Measurements from ENCODE around the gene CNTNAP4.

GRCh38 chr16:76346210-76346609 lies 69.0 kb downstream of the CNTNAP4 start:
- TF ChIP-seq POLR2A (IDR thresholded peaks at IDR 0.05; ENCODE audit: low read length) = no peak
- no peak for TF ChIP-seq RFX5 (IDR thresholded peaks at IDR 0.05)
- TF ChIP-seq CTCF (IDR thresholded peaks at IDR 0.05) = no peak
- TF ChIP-seq, protein P1, sequence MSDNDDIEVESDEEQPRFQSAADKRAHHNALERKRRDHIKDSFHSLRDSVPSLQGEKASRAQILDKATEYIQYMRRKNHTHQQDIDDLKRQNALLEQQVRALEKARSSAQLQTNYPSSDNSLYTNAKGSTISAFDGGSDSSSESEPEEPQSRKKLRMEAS (IDR thresholded peaks at IDR 0.05) = no peak
- no peak for TF ChIP-seq RAD21 (conservative IDR thresholded peaks at IDR 0.05 in 1 of 2, IDR thresholded peaks at IDR 0.05 in 1 of 2)

Measured in A549 (cell line).